Keratinocyte (primary cell): ENCODE results near the gene JOSD2. TPM values are rescaled to one million over a fixed set of nuclear protein-coding genes. Genes with fewer than 3 reads are reported as not detected.

Experiments
- DNase-seq: peaks from one replicate; pipeline ENCODE4 v3.0.0-alpha.2; 2011; ENCODE audit warnings: low read depth, missing footprints, low spot score
- FAIRE-seq: peaks from 2 replicates; lab custom pipeline; 2011; peaks lifted over from hg19 to GRCh38; lab: Jason Lieb, UNC
- H2AFZ ChIP-seq: 2 replicates; pipeline ENCODE4 v1.6.0; 2012; ENCODE audit warnings: low read length, control low read depth, inconsistent platforms; ENCODE audit not compliant: control insufficient read depth
- H3K27ac ChIP-seq: 2 replicates; pipeline ENCODE4 v1.5.1; 2011; ENCODE audit warnings: low read length; ENCODE audit not compliant: control insufficient read depth, insufficient read depth
- H3K27me3 ChIP-seq: 3 replicates; pipeline ENCODE4 v1.6.0; 2011; ENCODE audit warnings: low read length; ENCODE audit not compliant: control insufficient read depth, insufficient read depth; ENCODE audit errors: extremely low read depth
- H3K36me3 ChIP-seq, 2 experiments: 2 replicates in 1 of 2; 3 replicates in 1 of 2; pipeline ENCODE4 v1.5.1; 2011; ENCODE audit warnings: low read length in 2 of 2, mild to moderate bottlenecking in 1 of 2; ENCODE audit not compliant: control insufficient read depth in 2 of 2, insufficient read depth in 2 of 2; ENCODE audit errors: extremely low read depth in 1 of 2
- H3K4me1 ChIP-seq: 3 replicates; pipeline ENCODE4 v1.5.1; 2011; ENCODE audit warnings: low read length; ENCODE audit not compliant: control insufficient read depth, insufficient read depth; ENCODE audit errors: extremely low read depth
- H3K4me2 ChIP-seq: 3 replicates; pipeline ENCODE4 v1.6.0; 2011; ENCODE audit warnings: low read depth, low read length; ENCODE audit not compliant: control insufficient read depth, insufficient read depth; ENCODE audit errors: extremely low read depth
- H3K4me3 ChIP-seq, 3 experiments: fragments of 200-600 bp in 1 of 3; sonication (generic) in 1 of 3; 2 replicates in 2 of 3; 3 replicates in 1 of 3; pipeline ENCODE4 v1.5.1; 2011 to 2016; ENCODE audit warnings: low read length in 3 of 3, mild to moderate bottlenecking in 3 of 3, control low read depth in 2 of 3, inconsistent platforms in 1 of 3, low read depth in 1 of 3, mixed read lengths in 1 of 3, mixed run types in 1 of 3, moderate library complexity in 1 of 3; ENCODE audit not compliant: control insufficient read depth in 2 of 3, insufficient read depth in 2 of 3; ENCODE audit errors: extremely low read depth in 1 of 3
- H3K79me2 ChIP-seq: 2 replicates; pipeline ENCODE4 v1.6.0; 2012; ENCODE audit warnings: low read length; ENCODE audit not compliant: control insufficient read depth, insufficient read depth
- H3K9ac ChIP-seq: 3 replicates; pipeline ENCODE4 v1.6.0; 2011; ENCODE audit warnings: low read length; ENCODE audit not compliant: control insufficient read depth, insufficient read depth; ENCODE audit errors: extremely low read depth
- H3K9me1 ChIP-seq: 3 replicates; pipeline ENCODE4 v1.6.0; 2011; ENCODE audit warnings: low read length; ENCODE audit not compliant: control insufficient read depth, insufficient read depth; ENCODE audit errors: extremely low read depth
- H3K9me3 ChIP-seq: 2 replicates; pipeline ENCODE4 v1.5.1; 2012; ENCODE audit warnings: low read depth, low read length; ENCODE audit not compliant: control insufficient read depth
- H4K20me1 ChIP-seq: 3 replicates; pipeline ENCODE4 v1.6.0; 2011; ENCODE audit warnings: low read length; ENCODE audit not compliant: control insufficient read depth, insufficient read depth; ENCODE audit errors: extremely low read depth
- EZH2 ChIP-seq: IDR thresholded peaks from one replicate; pipeline ENCODE4 v1.6.1; 2012; ENCODE audit warnings: inconsistent platforms, mild to moderate bottlenecking, low read length, moderate library complexity
- dilution Hi-C: fragments of 300-500 bp; cut with MboI; formaldehyde crosslinking; loops from one replicate; pipeline ENCODE4 v1.7.0; 2020; ENCODE audit warnings: low sequenced_read_pairs; ENCODE audit not compliant: extremely low pct_ligation_motif_present
- polyA plus RNA-seq, 5 experiments: library from polyadenylated mRNA; depleted of rRNA in 3 of 5; stranded (reverse) in 3 of 5; stranded (forward) in 1 of 5; unstranded in 1 of 5; fragments of >200 nt; gene quantifications; 1 replicate in 1 of 5; 2 replicates in 3 of 5; 3 replicates in 1 of 5; pipeline versions ENCODE4 v1.2.1 to v1.2.3, GENCODE V29; 2011 to 2012; ENCODE audit warnings: missing spikeins in 2 of 5, low read depth in 1 of 5, low replicate concordance in 1 of 5
- TF ChIP-seq, protein P1 (sequence below), 3 experiments: IDR thresholded peaks in 1 of 3; conservative IDR thresholded peaks in 1 of 3; optimal IDR thresholded peaks in 1 of 3; 2 replicates in 2 of 3; 3 replicates in 1 of 3; pipeline versions ENCODE3 to v1.5.1; 2011; ENCODE audit warnings: low read length in 3 of 3, mild to moderate bottlenecking in 3 of 3, moderate library complexity in 2 of 3, control low read depth in 1 of 3, inconsistent platforms in 1 of 3; ENCODE audit not compliant: insufficient read depth in 2 of 3; ENCODE audit errors: extremely low read depth in 1 of 3

Gene JOSD2
- polyA plus RNA-seq, 1 donor (not counting 4 experiments of a cell fraction or from before 2014, with no cell fraction given): 18.7 TPM

- no peak overlapping the region for H3K9ac ChIP-seq
- no peaks in the 10 kb centered on the region for H3K9me3 ChIP-seq
- peaks cover 2% of the 10 kb centered on the region for H3K9me1 ChIP-seq
- H3K27ac ChIP-seq: no peak overlapping the region
- no peaks in the 10 kb centered on the region for H3K27me3 ChIP-seq
- H3K4me1 ChIP-seq: peaks cover 6% of the 10 kb centered on the region
- H3K4me3 ChIP-seq: no peak overlapping the region
- peaks cover 6% of the 10 kb centered on the region for H4K20me1 ChIP-seq
- dilution Hi-C loops: no loop called here
- TF ChIP-seq EZH2: no peak
- TF ChIP-seq, protein P1, sequence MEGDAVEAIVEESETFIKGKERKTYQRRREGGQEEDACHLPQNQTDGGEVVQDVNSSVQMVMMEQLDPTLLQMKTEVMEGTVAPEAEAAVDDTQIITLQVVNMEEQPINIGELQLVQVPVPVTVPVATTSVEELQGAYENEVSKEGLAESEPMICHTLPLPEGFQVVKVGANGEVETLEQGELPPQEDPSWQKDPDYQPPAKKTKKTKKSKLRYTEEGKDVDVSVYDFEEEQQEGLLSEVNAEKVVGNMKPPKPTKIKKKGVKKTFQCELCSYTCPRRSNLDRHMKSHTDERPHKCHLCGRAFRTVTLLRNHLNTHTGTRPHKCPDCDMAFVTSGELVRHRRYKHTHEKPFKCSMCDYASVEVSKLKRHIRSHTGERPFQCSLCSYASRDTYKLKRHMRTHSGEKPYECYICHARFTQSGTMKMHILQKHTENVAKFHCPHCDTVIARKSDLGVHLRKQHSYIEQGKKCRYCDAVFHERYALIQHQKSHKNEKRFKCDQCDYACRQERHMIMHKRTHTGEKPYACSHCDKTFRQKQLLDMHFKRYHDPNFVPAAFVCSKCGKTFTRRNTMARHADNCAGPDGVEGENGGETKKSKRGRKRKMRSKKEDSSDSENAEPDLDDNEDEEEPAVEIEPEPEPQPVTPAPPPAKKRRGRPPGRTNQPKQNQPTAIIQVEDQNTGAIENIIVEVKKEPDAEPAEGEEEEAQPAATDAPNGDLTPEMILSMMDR (optimal IDR thresholded peaks at IDR 0.05 in 1 of 3, IDR thresholded peaks at IDR 0.05 in 1 of 3, conservative IDR thresholded peaks at IDR 0.05 in 1 of 3; ENCODE audit: extremely low read depth in 1 of 3, insufficient read depth in 2 of 3, low read length in 3 of 3): peak; percentile 43 to 70 (median 55)
- H2AFZ ChIP-seq: no peak overlapping the region
- no peak for FAIRE-seq
- H3K79me2 ChIP-seq: peaks cover 19% of the 10 kb centered on the region
- no peak for DNase-seq
- H3K4me2 ChIP-seq: no peak overlapping the region
- H3K36me3 ChIP-seq: peaks cover 7 to 23% of the 10 kb centered on the region in 2 experiments
Measured at GRCh38 chr19:50478901-50479715, 31.9 kb downstream of the JOSD2 start.

DNA sequence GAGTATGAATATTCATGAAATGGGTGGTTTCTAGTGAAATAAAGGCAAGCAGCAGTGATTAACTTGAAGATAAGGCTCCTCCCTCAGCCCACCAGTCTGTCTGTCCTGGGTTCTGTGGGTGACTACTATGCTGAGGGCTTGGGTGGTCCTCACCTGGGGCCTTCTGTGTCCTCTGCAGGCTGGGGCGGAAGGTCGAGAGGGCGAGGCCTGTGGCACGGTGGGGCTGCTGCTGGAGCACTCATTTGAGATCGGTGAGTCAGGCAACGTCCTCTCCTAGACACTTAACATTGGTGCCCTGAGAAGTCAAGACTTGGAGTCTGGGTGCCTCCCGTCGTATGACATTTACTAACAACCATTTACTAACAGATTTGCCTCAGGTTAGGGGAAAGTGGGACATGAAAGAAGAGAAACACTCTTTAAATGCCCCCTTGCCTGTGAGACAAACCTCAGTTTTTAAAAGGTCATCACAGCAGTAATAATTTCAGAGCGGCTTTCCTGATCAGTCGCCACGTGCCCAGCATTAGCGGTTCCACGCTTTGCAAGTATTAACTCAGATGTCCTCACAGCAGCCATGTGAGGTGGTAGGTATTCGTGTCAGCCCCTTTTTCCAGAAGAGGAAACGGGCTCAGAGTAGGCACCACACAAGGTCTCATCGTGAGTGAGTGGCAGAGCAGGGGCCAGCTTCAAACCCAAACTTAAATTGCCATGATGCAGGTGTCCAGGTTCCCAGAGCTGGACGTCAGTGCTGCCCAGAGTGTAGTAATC is 33.1 kb downstream of the JOSD2 start:
- no peak overlapping the region for H3K9ac ChIP-seq
- TF ChIP-seq, protein P1 (optimal IDR thresholded peaks at IDR 0.05 in 1 of 3, IDR thresholded peaks at IDR 0.05 in 1 of 3, conservative IDR thresholded peaks at IDR 0.05 in 1 of 3; ENCODE audit: extremely low read depth in 1 of 3, insufficient read depth in 2 of 3, low read length in 3 of 3): no peak
- no peak for TF ChIP-seq EZH2
- H3K79me2 ChIP-seq: peaks cover 19% of the 10 kb centered on the region
- peaks cover 6% of the 10 kb centered on the region for H4K20me1 ChIP-seq
- peaks cover 2% of the 10 kb centered on the region for H3K9me1 ChIP-seq
- H3K4me1 ChIP-seq: peaks cover 6% of the 10 kb centered on the region
- H2AFZ ChIP-seq: no peak overlapping the region
- DNase-seq (no peak), FAIRE-seq (no peak)
- H3K27me3 ChIP-seq: no peaks in the 10 kb centered on the region
- H3K27ac ChIP-seq: no peak overlapping the region
- H3K36me3 ChIP-seq: peaks cover 7 to 19% of the 10 kb centered on the region in 2 experiments
- H3K9me3 ChIP-seq: no peaks in the 10 kb centered on the region
- peak overlapping the region; percentile 74 for H3K4me2 ChIP-seq
- H3K4me3 ChIP-seq: peak overlapping the region in 1 of 3 experiments; percentile 93
- dilution Hi-C loops: no loop called here
